HepG2 (cell line): ENCODE measurements around the gene NEURL2. TPM values are rescaled to one million over a fixed set of nuclear protein-coding genes. Genes with fewer than 3 reads are reported as not detected.

Experiments used
- ERF ChIP-seq: IDR thresholded peaks from 2 replicates; pipeline ENCODE4 v1.6.1; 2018; ENCODE audit warnings: missing biosample characterization, missing genetic modification reagents
- FOXA1 ChIP-seq, 2 experiments: fragments of 450-650 bp in 1 of 2; sonication (generic) in 1 of 2; formaldehyde crosslinking in 1 of 2; IDR thresholded peaks; 2 replicates each; pipeline versions ENCODE4 v1.4.0 to v1.6.1; 2016 to 2020; ENCODE audit warnings: missing genetic modification reagents in 1 of 2
- HDAC2 ChIP-seq: sonication (generic); formaldehyde crosslinking; IDR thresholded peaks from 2 replicates; pipeline ENCODE4 v1.4.0; 2020; ENCODE audit warnings: missing genetic modification reagents
- LCORL ChIP-seq, 2 experiments: fragments of 450-650 bp in 1 of 2; sonication (generic) in 1 of 2; formaldehyde crosslinking in 1 of 2; IDR thresholded peaks; 2 replicates each; pipeline versions ENCODE4 v1.5.0 to v1.6.1; 2017 to 2020; ENCODE audit warnings: antibody characterized with exemption in 1 of 2, missing genetic modification reagents in 1 of 2
- SOX5 ChIP-seq: IDR thresholded peaks from 2 replicates; pipeline ENCODE4 v1.6.1; 2016; ENCODE audit warnings: borderline replicate concordance
- SP2 ChIP-seq: sonication (generic); formaldehyde crosslinking; IDR thresholded peaks from 2 replicates; pipeline ENCODE4 v1.5.1; 2020; ENCODE audit warnings: mild to moderate bottlenecking, missing genetic modification reagents
- TEAD3 ChIP-seq: optimal IDR thresholded peaks from 2 replicates; pipeline ENCODE3; 2016; ENCODE audit warnings: borderline replicate concordance
- TFAP4 ChIP-seq: sonication (generic); IDR thresholded peaks from 2 replicates; pipeline ENCODE4 v1.6.1; 2016; ENCODE audit warnings: low read depth, borderline replicate concordance
- U2AF1 ChIP-seq: fragments of 200-400 bp; formaldehyde crosslinking; optimal IDR thresholded peaks from 2 replicates; pipeline ENCODE3; 2017; ENCODE audit warnings: mild to moderate bottlenecking, low read depth, low read length
- ZBTB38 ChIP-seq: sonication (generic); formaldehyde crosslinking; IDR thresholded peaks from 2 replicates; pipeline ENCODE4 v1.5.1; 2020; ENCODE audit warnings: mild to moderate bottlenecking, missing genetic modification reagents
- ZBTB7A ChIP-seq: sonication (generic); formaldehyde crosslinking; IDR thresholded peaks from 2 replicates; pipeline ENCODE4 v1.8.0; 2022; ENCODE audit warnings: mild to moderate bottlenecking, missing genetic modification reagents
- ZNF280D ChIP-seq: sonication (generic); formaldehyde crosslinking; IDR thresholded peaks from 2 replicates; pipeline ENCODE4 v1.5.1; 2020; ENCODE audit warnings: mild to moderate bottlenecking, missing genetic modification reagents
- ZNF281 ChIP-seq: sonication (generic); formaldehyde crosslinking; IDR thresholded peaks from 2 replicates; pipeline ENCODE4 v1.4.0; 2020; ENCODE audit warnings: missing genetic modification reagents, borderline replicate concordance
- ZNF326 ChIP-seq: sonication (generic); formaldehyde crosslinking; IDR thresholded peaks from 2 replicates; pipeline ENCODE4 v1.4.0; 2020; ENCODE audit warnings: missing genetic modification reagents, borderline replicate concordance
- ZNF367 ChIP-seq: sonication (generic); formaldehyde crosslinking; IDR thresholded peaks from 2 replicates; pipeline ENCODE4 v1.4.0; 2020; ENCODE audit warnings: missing genetic modification reagents, borderline replicate concordance
- ZNF460 ChIP-seq: sonication (generic); formaldehyde crosslinking; IDR thresholded peaks from 2 replicates; pipeline ENCODE4 v1.5.1; 2020; ENCODE audit warnings: missing genetic modification reagents, mild to moderate bottlenecking, borderline replicate concordance
- ZNF607 ChIP-seq: sonication (generic); formaldehyde crosslinking; IDR thresholded peaks from 2 replicates; pipeline ENCODE4 v1.5.1; 2020; ENCODE audit warnings: missing genetic modification reagents, mild to moderate bottlenecking, borderline replicate concordance
- ZNF670 ChIP-seq: sonication (generic); formaldehyde crosslinking; IDR thresholded peaks from 2 replicates; pipeline ENCODE4 v1.8.0; 2022; ENCODE audit warnings: mild to moderate bottlenecking, missing genetic modification reagents, borderline replicate concordance
- polyA plus RNA-seq, 8 experiments: library from polyadenylated mRNA; depleted of rRNA in 3 of 8; stranded (reverse) in 7 of 8; unstranded in 1 of 8; fragments of >200 nt; fragmentation: Illumina TruSeq in 4 of 8; extraction: Trizol in 4 of 8; gene quantifications; 2 replicates each; pipeline versions ENCODE4 v1.2.1 to v1.2.3, GENCODE V29; 2011 to 2016; ENCODE audit warnings: low read depth in 4 of 8, missing spikeins in 1 of 8, mixed read lengths in 1 of 8; ENCODE audit not compliant: insufficient read depth in 1 of 8
- total RNA-seq, 5 experiments: library from RNA; depleted of rRNA; stranded (reverse); fragments of >200 nt; fragmentation: Illumina TruSeq; extraction: Trizol; gene quantifications; 2 replicates each; pipeline ENCODE4 v1.2.3, GENCODE V29; 2016; ENCODE audit warnings: low read depth in 1 of 5
- TF ChIP-seq, protein P1 (sequence below): sonication (generic); formaldehyde crosslinking; IDR thresholded peaks from 2 replicates; pipeline ENCODE4 v1.8.0; 2022; ENCODE audit warnings: missing genetic modification reagents, mild to moderate bottlenecking, borderline replicate concordance
- TF ChIP-seq, protein P2 (sequence below): sonication (generic); formaldehyde crosslinking; IDR thresholded peaks from 2 replicates; pipeline ENCODE4 v1.8.0; 2022; ENCODE audit warnings: low read depth, missing genetic modification reagents

Gene NEURL2
- total and polyA plus RNA-seq, 2 of the 13 experiments (the other 11 are each of a cell fraction or from before 2014, with no cell fraction given): 7.2 to 9.7 TPM

GRCh38 chr20:45872626-45873025, 18.4 kb downstream of the NEURL2 start (continued):
- TF ChIP-seq ZNF281 (CRISPR knock-in tag) (peak; percentile 63; the same call in 1 of the 2 replicates), HDAC2 (CRISPR knock-in tag) (no peak), SOX5 (CRISPR knock-in tag) (0 out of 2 replicates have a peak, but pooled peaks have one; percentile 18), ZNF367 (no peak), ZBTB38 (CRISPR knock-in tag) (peak; percentile 57; the same call in 1 of the 2 replicates), ERF (CRISPR knock-in tag) (0 out of 2 replicates have a peak, but pooled peaks have one; percentile 22), ZNF280D (CRISPR knock-in tag) (0 out of 2 replicates have a peak, but pooled peaks have one; percentile 24), LCORL (IDR thresholded peaks at IDR 0.05) (no peak), LCORL (CRISPR knock-in tag; IDR thresholded peaks at IDR 0.05) (0 out of 2 replicates have a peak, but pooled peaks have one; percentile 39), ZNF670 (no peak), SP2 (CRISPR knock-in tag) (0 out of 2 replicates have a peak, but pooled peaks have one; percentile 22), FOXA1 (IDR thresholded peaks at IDR 0.05) (no peak), FOXA1 (CRISPR knock-in tag; IDR thresholded peaks at IDR 0.05) (peak; percentile 28; the same call in 1 of the 2 replicates), U2AF1 (no peak), ZBTB7A (CRISPR knock-in tag) (no peak), ZNF326 (no peak), ZNF460 (CRISPR knock-in tag) (no peak), ZNF607 (CRISPR knock-in tag) (0 out of 2 replicates have a peak, but pooled peaks have one; percentile 26), TFAP4 (0 out of 2 replicates have a peak, but pooled peaks have one; percentile 35), TEAD3 (CRISPR knock-in tag) (peak; percentile 34)
- TF ChIP-seq, protein P1, sequence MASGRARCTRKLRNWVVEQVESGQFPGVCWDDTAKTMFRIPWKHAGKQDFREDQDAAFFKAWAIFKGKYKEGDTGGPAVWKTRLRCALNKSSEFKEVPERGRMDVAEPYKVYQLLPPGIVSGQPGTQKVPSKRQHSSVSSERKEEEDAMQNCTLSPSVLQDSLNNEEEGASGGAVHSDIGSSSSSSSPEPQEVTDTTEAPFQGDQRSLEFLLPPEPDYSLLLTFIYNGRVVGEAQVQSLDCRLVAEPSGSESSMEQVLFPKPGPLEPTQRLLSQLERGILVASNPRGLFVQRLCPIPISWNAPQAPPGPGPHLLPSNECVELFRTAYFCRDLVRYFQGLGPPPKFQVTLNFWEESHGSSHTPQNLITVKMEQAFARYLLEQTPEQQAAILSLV (CRISPR knock-in tag): no peak
- TF ChIP-seq, protein P2, sequence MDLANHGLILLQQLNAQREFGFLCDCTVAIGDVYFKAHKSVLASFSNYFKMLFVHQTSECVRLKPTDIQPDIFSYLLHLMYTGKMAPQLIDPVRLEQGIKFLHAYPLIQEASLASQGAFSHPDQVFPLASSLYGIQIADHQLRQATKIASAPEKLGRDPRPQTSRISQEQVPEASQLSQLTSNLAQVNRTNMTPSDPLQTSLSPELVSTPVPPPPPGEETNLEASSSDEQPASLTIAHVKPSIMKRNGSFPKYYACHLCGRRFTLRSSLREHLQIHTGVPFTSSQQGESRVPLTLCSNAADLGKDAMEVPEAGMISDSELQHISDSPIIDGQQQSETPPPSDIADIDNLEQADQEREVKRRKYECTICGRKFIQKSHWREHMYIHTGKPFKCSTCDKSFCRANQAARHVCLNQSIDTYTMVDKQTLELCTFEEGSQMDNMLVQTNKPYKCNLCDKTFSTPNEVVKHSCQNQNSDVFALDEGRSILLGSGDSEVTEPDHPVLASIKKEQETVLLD: no peak
